HG02970 (cell line): ENCODE results near the gene RBM19.

ENCODE experiments used
- ATAC-seq: cut with Tn5 transposase; IDR thresholded peaks from one replicate; pipeline ENCODE4 v1.9.1; 2021; ENCODE audit warnings: mild to moderate bottlenecking, moderate library complexity, moderate number of reproducible peaks; ENCODE audit not compliant: unreplicated experiment, low FRiP score

The RBM19 gene

DNA sequence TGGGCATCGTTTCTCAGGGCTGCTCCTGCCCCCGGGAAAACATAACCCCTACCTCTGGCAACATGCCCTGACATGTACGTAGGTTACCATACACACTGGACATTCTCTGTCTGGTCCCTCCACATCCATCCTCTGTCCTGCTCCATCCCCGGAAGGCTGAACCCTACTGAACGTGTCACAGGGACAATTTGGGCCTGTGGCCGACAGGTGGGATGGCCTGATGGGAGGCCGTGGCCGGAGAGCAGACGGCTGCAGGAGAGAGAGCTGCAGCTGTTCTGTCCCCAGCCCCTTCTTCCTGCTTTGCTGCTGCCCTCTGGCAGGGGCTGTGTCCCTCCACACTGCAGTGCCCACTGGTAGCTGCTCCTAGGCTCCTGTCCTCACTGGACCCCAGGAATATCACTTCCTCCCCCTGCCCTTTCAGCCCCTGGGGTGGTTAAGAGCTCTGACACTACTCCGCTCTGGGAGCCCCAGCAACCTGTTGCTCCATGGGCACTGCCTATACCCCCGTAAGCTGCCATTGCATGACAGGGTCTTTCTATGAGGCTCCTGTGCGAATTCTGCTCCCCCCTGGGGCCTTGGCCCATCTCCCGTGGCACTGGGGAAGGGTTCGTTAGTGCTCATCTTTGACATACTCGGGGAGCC is 125.6 kb downstream of the RBM19 start:
- no peak for ATAC-seq

DNA sequence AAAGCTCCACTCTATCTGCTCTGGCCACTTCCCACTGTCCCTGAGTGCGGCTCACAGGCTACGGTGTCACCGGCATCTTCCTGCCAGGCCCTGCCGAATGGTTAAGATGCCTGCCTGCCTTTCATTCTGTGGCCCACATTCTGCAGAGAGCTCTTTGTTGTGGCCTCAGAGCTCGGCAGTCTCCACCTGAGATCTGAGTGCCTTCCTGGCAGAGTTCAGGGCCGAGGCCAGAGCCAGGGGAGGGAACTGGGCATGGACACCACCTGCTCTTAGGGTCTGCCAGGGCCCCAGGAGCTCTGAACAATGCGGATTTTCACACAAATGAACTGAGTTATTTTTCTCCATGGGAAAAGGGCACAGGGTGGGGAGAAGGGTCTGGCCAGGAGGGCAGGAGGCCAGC is 127.2 kb downstream of the RBM19 start:
- ATAC-seq: no peak

DNA sequence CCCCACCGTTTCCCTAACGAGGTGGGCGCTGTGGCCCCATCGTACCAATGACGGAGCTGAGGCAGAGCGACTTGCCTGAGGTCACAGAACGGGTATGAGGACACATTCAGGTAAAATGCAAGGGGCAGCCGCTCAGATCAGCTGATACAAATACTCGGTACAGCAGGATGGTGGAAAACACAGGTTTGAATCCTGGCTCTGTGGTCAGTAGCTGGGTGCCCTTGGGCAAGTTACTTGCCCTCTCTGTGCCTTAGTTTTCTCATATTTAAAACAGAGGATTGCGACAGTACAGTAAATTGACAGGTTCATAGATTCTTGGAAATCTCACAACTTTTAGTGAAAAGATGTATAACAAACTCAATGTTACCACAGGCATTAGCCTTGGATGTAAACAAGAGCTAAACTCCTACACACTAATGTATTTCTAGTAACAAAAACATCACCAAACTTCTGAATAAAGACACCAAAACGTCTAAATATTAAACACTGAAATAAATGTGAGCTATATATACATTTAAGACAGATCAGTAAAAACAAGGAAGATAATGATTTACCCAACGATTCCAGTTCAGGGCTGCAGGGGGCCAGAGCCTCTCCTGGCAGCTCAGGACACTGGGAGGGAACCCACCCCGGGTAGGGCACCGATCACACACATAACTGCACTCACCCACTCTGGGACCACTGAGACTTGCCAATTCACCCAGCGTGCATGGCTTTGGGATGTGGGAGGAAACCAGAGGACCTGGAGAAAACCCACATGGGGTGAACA is 128.4 kb downstream of the RBM19 start:
- ATAC-seq: no peak

DNA sequence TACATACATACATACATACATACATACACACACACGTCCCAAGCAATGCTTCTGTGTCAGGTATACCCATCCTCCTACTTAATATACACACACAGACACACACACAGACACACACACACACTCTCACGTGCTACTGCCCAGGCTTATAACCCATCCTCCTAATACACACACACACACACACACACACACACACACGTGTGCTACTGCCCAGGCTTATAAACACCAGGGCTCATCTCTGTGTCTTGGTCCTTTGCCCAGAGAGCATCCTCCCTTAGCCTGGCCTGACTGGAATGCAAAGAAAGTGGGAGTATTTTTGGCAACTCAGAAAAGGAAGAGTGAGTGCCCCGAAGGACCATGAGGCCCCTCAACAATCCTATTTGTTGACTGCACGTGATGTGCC is 129.0 kb downstream of the RBM19 start:
- ATAC-seq: no peak

DNA sequence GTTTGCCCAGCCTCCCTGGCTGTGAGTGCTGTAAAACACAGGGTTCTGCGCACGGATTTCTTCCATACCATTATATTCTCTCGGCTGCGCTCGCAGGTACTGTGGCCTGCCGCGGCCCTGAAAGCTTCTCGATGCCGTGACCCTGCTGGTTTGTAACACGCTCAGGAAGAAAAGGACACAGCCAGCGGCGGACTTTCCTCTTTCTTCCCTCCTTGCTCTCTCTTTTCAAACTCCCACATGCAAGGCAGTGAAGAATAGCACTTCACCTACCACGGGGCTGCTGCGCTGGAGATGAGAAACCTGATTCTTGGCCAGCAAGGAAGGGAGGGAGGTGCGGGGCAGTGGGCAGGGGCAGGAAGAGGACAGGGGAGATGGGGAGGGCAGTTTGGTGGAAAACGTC is 130.2 kb downstream of the RBM19 start:
- ATAC-seq: no peak

DNA sequence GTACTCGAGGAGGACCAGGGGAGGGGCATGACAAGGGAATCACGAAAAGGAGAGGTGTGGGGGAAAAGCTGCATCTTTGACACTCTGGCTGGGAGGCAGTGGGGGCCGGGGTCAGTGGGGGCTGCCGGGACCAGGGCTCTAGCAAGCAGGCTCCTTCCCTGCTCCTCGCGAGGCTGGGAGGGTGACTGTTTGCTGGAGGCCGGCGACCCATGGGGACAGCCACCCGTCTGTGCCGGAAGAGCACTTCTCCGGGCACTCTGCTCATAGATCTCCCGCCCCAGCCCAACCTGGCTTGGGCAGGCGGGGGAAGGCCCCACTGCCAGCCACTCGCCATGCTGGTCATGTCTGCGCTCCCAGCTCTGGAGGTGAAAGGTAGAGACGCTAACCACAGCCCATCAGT is 130.7 kb downstream of the RBM19 start:
- ATAC-seq: no peak

DNA sequence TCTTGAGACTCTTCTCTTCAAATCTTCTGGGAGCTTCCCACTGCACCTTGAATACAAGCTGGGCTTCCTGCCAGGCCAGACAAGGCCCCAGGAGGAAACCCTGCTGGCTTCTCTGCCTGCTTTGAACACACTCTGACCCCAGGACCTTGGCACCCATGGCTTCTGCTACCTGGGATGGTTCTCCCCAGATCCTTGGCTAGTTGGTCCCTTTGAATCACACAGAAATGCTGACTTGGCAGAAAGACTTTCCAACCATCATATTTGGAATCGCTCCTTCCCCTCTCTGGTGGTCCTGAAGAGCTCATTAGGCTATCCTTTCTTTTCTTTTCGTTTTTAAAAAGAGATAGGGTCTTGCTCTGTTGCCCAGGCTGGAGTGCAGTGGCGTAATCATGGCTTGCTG is 132.7 kb downstream of the RBM19 start:
- no peak for ATAC-seq

DNA sequence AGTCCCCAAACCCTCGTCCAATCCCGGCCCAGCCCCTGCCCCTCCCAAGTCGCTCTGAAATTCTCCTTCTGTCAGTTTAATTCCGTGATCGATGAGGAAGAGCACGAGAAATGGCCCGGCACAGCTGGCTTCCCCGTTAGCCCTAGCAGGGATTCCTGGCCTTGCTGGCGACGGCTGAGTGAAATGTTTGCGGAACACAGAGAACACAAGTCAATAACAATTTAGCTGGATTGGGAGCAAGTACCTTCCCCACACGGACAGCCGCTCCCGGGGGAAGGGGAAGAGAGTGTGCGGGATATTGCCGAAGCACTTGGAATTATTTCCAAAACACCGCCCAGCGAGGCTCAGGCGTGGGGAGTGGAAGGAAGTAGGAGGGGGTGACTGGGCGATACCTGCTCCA is 134.6 kb downstream of the RBM19 start:
- no peak for ATAC-seq

DNA sequence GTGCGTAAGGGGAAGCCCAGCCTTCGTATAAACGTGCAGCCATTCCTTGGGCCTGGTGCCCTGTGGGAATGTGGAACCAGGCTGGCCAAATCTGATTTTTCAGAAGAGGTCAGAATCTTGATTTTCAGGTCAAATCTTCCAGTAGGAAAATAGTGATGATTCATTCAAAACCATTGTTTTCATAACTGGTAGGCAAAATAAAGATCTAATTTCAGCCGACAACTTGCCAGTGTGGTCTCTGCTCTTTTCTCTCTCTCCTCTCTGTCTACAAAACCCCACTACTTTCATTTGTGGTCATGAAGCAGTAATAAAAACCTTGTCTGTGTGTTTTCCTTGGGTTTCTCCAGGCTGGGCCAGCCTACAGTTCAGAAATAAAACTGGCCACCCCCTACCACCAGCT is 135.1 kb downstream of the RBM19 start:
- ATAC-seq: no peak

DNA sequence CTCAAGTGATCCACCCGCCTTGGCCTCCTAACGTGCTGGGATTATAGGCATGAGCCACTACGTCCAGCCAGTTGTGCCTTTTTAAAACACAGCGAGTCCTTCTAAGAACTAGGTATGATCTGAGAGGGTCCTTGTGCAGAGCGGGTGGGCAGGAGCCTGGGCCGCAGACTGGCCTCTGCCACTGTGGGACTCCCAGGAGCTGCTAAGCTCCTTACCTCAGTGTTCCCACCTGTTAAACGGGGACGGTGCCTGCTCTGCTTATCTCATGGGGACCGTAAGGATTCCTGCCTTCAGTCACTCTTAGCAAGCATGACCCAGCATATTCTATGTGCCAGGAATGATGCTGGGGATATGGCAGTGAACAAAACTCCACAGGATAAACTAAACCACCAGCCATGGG is 136.9 kb downstream of the RBM19 start:
- ATAC-seq: no peak

DNA sequence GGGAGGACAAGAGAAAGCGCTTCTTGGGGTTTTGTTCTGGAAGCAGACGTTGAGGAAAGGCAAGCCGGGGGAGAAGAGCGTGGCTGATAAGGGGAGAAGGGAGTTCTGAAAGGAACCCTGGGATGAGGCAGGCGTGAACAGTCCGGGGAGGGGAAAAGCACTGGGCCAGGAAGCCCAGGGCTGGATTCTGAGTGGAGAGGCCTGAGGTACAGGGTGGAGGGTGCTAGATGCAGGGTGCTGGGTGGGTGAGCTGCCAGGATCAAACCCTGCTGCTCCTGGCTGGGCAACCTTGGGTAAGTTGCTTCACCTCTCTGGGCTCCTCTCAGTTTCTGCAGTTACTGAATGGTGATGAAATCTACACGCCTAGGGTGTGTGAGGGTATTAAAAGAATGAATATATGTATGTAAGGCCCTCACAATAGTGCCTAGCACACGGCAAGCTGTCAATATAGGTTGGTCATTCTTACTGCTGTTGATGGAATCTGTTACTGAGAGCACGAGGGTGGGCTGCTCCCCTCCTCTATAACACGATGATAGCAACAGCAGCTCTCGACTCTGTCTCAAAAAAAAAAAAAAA is 138.5 kb downstream of the RBM19 start:
- ATAC-seq: no peak

DNA sequence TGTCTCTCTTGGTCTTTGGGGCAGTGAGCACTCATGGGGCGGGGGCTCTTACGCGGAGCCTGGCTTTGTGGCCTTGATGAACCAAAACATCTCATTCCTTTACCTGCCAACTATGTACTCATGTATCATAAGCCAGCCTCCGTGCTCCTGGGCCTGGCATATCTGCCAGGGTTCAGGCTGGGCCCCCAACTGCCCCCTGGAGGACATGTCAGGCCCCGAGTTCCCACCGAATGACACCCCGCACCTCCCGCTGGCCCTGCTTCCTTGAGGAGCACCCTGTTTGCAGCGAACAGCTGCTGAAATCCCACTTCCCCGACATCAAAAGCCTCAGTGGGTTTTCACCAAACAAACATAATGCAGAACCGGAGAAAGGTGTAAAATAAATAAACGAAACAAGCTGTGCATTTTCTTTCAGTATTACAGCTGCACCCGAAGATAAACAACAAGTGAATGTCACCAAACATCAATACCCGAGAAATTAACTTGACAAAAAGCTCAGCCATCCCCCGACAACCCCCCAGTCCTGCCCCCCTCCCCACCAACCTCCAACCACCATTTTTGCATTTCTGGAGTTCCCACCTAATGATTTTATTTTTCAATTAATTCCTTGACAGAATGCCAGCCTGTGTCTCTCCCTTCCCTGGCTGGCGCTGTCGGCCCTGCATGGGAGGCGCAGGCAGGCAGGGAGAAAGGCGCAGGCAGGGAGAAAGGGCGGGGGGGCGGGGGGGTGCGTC is 139.2 kb downstream of the RBM19 start:
- no peak for ATAC-seq

DNA sequence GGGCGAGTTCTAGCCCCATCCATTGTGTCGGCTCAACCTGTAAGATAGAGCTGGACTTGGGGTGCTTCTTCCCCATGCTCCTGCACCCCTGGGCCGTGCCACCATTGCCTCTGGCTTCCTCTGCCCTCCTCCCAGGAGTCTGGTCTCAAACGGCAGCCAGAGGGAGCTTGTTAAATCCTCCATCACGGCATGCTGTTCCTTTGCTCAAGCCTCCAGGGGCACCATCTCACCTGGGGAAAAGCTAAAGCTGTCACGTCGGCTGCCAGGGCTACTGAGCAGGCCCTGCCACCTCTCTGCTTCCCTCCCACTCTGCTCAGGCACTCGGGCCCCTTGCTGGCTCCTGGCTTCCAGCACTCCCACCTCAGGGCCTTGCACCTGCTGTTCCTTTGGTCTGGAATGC is 140.4 kb downstream of the RBM19 start:
- no peak for ATAC-seq

DNA sequence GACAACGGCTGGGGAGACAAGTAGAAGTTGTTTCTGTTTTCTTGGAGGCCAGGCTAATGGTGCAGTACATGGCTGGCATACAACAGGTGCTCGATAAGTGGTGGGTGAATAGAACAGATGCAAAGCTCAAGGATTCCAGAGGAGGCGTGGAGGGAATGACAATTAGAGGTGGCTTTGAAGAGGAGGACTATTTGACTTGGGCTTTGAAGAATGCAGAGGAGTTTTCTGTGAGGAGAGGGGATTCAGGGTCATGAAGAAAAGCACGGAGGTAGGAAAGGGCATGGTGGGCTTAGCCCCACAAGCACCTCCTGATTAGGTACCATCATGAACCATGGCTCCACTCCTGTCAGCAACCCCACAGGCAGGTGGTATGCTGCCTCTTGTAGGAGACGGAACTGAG is 142.3 kb downstream of the RBM19 start:
- no peak for ATAC-seq

DNA sequence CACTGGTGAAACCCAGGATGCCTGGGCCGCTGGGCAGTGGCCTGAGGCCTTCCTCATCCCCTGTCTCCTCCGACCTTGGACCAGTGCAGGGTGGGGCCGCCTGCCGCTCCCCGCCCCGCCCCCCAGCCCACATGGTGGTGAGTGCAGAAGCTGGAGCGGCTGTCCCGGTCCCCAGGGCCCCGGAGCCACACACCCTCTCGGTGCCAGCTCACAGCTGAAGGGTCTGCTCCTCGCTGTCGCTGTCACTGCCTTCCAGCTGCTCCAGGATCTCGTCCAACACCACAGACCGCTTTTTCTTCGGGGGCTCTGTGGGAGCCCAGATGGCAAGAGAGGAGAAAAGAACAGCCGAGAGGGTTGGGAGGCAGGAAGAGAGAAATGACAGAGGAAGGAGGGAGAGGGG is 143.1 kb downstream of the RBM19 start:
- no peak for ATAC-seq

DNA sequence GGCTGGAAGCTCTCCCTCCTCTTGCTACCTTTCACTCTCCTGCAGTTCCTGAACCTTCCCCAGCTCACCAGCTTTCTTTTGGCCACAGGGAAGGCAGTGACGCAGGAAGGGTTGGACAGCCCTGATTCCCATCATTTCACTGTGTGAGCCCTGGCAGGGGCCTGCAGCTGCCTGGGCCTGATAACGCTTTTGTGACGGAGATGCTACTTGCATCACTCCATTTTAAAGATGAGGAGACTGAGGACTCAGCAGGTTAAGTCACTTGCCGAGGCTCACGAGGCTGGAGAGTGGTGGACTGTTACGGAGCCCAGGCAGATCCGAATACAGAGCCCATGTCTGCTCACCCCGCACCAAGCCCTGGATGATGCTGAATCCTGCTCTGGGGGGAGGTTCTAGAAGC is 145.3 kb downstream of the RBM19 start:
- ATAC-seq: no peak

DNA sequence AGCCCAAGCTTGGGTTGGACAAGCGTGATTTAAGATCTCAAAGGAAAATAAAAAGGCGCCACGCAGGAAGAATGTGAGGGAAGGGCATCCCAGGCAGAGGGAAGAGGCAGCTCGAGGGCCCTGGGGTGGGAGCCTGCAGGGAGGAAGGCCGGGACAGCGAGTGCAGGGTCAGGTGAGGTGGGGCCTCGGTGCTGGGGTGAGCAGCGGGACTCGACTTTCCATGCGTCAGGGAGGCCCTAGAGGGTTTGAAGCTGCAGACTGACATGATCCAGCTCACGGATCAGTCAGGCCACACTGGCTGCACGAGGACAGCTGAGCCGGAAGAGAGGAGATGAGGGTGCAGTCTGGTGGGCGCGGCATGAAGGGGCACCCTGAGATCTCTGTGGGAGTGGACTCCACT is 145.8 kb downstream of the RBM19 start:
- ATAC-seq: no peak

DNA sequence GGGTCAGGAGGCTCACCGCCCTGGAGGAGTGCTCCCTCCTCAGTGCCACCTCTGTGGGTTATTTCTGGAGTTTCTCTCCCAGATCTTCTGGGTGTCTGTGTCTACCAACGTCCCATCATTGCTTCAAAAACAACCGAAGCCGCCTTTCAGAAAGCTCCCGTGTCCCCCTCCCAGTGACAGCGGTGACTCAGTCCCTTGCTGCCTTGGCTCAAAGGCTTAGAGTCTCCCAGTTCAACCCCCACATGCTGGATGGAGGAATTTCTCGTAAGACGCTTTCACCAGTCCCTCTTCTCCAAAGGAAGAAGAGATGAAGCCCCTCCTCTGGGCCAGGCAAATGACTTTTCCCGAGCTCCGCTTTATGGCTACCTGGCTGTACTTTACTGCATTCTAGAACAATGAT is 146.6 kb downstream of the RBM19 start:
- ATAC-seq: no peak

DNA sequence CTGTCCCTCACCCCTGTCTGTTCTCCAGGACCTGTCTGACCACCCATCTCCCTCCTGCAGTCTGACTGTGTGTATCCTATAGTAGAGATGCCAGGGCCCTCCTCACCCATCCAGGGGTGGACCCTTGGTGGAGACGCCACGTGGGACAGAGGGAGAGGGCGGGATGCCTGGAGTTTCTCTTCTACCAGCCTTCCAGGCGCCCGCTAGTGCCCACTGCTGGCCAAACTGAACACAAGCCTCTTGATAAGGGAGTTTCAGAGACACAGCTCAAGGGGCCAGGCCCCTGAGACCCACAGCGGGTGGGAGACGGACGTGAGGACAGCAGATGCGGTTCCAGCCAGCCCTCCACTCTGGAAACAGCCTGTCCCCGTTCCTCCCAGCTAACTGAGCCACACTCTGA is 147.3 kb downstream of the RBM19 start:
- no peak for ATAC-seq

DNA sequence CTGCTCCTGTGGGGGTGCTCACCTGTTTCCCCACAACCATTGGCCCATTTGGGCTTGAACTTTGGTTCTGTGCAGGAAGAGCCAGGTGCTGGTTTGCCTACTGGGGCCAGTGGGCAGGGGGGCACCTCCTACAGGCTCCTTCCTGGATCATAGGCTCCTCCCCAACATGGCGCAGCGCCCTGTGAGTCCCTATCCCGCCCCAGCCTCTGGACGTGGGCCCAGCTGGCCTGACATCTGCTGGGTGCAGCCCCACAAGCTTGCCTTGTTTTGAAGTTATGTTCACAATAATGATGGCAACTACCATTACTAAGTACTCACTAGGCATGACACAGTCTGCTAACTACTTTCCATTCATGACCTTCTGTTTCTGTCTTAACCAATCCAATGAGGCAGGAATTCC is 147.8 kb downstream of the RBM19 start:
- ATAC-seq: no peak

DNA sequence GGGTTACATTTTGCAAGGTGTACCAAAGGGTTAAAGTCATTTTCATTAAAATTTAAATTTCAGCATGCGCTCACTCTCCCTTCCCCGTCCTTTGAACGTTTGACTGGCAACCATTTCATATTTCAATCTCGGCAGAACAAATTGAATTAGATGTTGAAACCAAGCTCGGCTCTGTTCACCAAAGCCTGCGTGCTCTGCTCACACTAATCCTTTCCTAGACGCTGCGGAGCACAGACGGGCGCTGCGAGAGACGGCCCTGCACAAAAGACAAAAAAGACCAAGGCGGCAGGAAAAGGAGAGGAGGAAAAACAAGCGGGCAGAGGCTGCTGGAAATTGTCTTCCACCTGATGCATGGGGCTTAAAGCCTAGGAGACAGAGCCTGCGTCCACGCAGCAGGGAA is 149.3 kb downstream of the RBM19 start:
- no peak for ATAC-seq
